H1 (cell line): ENCODE measurements around the gene RIC8A. TPM values are rescaled to one million over a fixed set of nuclear protein-coding genes. Genes with fewer than 3 reads are reported as not detected.

Source experiments
- CBX5 ChIP-seq: fragments of 300-800, 300-1000 bp; sonication (generic); IDR thresholded peaks from 2 replicates; pipeline ENCODE4 v1.7.1; 2016; ENCODE audit warnings: antibody characterized with exemption, low read length, low read depth
- HDAC6 ChIP-seq: IDR thresholded peaks from one replicate; pipeline ENCODE4 v1.7.1; 2012; ENCODE audit warnings: low read depth, mild to moderate bottlenecking, inconsistent platforms, low read length, moderate library complexity
- YY1 ChIP-seq: IDR thresholded peaks from 2 replicates; pipeline ENCODE4 v1.6.1; 2011; ENCODE audit warnings: low read depth, mild to moderate bottlenecking, low read length
- polyA plus RNA-seq, 7 experiments: library from polyadenylated mRNA; depleted of rRNA in 3 of 7; stranded (reverse) in 5 of 7; unstranded in 2 of 7; fragments of >200 nt in 5 of 7; fragments of 200-250 nt in 2 of 7; gene quantifications; 1 replicate in 5 of 7; 2 replicates in 1 of 7; 4 replicates in 1 of 7; pipeline versions ENCODE4 v1.2.1 to v1.2.3, GENCODE V29; 2011 to 2013; ENCODE audit warnings: missing spikeins in 2 of 7, mixed read lengths in 2 of 7
- total RNA-seq: library from RNA; stranded (reverse); fragmentation: NEBNext Ultra II Directional; extraction: Animal tissue kit (Norgen Biotek cat#: 25700); gene quantifications from 2 replicates; pipeline ENCODE4 v1.2.1, GENCODE V29; 2021
- TF ChIP-seq, protein P1 (sequence below), 3 experiments: IDR thresholded peaks; 1 replicate in 2 of 3; 2 replicates in 1 of 3; pipeline versions ENCODE4 v1.5.1 to v1.6.1; 2011; ENCODE audit warnings: low read length in 3 of 3, mild to moderate bottlenecking in 3 of 3, inconsistent platforms in 2 of 3, low read depth in 1 of 3, moderate library complexity in 1 of 3; ENCODE audit not compliant: insufficient read depth in 1 of 3; ENCODE audit errors: control extremely low read depth in 1 of 3

Gene RIC8A
- total and polyA plus RNA-seq, 2 of the 8 experiments (the other 6 are each of a cell fraction or from before 2014, with no cell fraction given): 67.0 to 105 TPM

GRCh38 chr11:208917-209260 lies 1.4 kb downstream of the RIC8A start (continued):
- TF ChIP-seq, protein P1, sequence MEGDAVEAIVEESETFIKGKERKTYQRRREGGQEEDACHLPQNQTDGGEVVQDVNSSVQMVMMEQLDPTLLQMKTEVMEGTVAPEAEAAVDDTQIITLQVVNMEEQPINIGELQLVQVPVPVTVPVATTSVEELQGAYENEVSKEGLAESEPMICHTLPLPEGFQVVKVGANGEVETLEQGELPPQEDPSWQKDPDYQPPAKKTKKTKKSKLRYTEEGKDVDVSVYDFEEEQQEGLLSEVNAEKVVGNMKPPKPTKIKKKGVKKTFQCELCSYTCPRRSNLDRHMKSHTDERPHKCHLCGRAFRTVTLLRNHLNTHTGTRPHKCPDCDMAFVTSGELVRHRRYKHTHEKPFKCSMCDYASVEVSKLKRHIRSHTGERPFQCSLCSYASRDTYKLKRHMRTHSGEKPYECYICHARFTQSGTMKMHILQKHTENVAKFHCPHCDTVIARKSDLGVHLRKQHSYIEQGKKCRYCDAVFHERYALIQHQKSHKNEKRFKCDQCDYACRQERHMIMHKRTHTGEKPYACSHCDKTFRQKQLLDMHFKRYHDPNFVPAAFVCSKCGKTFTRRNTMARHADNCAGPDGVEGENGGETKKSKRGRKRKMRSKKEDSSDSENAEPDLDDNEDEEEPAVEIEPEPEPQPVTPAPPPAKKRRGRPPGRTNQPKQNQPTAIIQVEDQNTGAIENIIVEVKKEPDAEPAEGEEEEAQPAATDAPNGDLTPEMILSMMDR (IDR thresholded peaks at IDR 0.05; ENCODE audit: control extremely low read depth in 1 of 3, insufficient read depth in 1 of 3, low read depth in 1 of 3, low read length in 3 of 3): no peak
- TF ChIP-seq YY1 (no peak), CBX5 (no peak), HDAC6 (no peak)
